Measurements from ENCODE around the gene MAPKBP1. TPM values are rescaled to one million over a fixed set of nuclear protein-coding genes. Genes with fewer than 3 reads are reported as not detected.

The MAPKBP1 gene
- polyA plus RNA-seq, 2 of the 4 experiments (the other 2 are of a cell fraction) = 2.5 to 6.1 TPM

- Histone ChIP-seq H3K4me2 (no peak overlapping the region), H3K27ac (no peak overlapping the region), H3K9me3 (no peaks in the 10 kb centered on the region), H3K4me3 (no peak overlapping the region), H3K4me1 (no peaks in the 10 kb centered on the region)
- DNase-seq (ENCODE audit: low read depth in 1 of 2, low spot score in 1 of 2) = no peak
- POLR2A ChIA-PET = no interaction called here
- CTCF ChIA-PET = interaction anchor here (0.7 to 1.8 kb wide), 4 partner anchors 9 to 222 kb away, joined by 3 to 6 read pairs (median 4); no protein-coding TSS in a partner anchor
- FAIRE-seq = no peak
- 79% methylated on average over 16 of the region's 18 CpGs for WGBS (ENCODE audit: missing lambda C conversion rate)
- no peak for ATAC-seq
- TF ChIP-seq HOXA7 (CRISPR knock-in tag; IDR thresholded peaks at IDR 0.05) (no peak), ZNF302 (CRISPR knock-in tag; IDR thresholded peaks at IDR 0.05) (no peak), GATA3 (IDR thresholded peaks at IDR 0.05; ENCODE audit: borderline replicate concordance) (no peak), ELK1 (IDR thresholded peaks at IDR 0.05; ENCODE audit: low read depth, low read length) (no peak), CTCF (IDR thresholded peaks at IDR 0.05) (no peak), HOXB5 (CRISPR knock-in tag; IDR thresholded peaks at IDR 0.05) (no peak), USF2 (IDR thresholded peaks at IDR 0.05) (no peak), CBX2 (IDR thresholded peaks at IDR 0.05; ENCODE audit: borderline replicate concordance, low read depth) (no peak)
Measured at GRCh38 chr15:41861736-41862356, 87.6 kb downstream of the MAPKBP1 start.

DNA sequence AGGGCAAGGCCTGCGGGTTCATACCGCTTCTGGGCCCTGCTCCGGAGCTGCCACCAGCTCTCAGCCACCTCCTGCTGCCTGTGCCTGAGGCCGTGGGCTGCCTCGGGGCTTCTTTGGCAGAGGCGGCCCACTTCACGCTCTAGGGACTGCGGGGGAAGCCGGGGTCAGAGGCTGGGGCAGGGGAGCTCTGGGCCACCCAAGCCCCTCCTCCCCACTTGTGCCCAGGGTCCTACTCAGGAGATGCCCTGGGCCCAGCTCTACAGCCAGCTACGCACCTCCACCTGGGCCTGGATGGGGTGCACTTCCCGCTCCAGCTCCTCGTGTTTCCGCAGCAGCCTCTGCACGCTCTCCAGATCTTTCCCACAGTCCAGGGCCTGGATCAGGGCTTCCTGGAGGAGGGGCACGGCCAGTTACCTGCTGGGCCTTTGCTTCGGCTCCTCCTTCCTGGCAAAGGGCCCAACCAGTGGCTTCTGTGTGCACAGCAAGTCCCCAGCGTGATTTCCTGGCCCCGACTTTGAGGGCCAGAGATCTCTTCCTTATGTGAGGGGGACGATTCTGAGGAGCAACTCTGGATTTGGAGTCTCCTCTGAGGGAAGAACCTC lies 88.3 kb downstream of the MAPKBP1 start:
- no peak for FAIRE-seq
- TF ChIP-seq HOXA7 (CRISPR knock-in tag; IDR thresholded peaks at IDR 0.05) (no peak), CBX8 (IDR thresholded peaks at IDR 0.05) (no peak), CHD4 (IDR thresholded peaks at IDR 0.05; ENCODE audit: borderline replicate concordance) (no peak), EHF (CRISPR knock-in tag; IDR thresholded peaks at IDR 0.05) (no peak), CEBPB (IDR thresholded peaks at IDR 0.05) (no peak), POLR2A (IDR thresholded peaks at IDR 0.05; ENCODE audit: low read length) (no peak), RNF2 (IDR thresholded peaks at IDR 0.05; ENCODE audit: borderline replicate concordance, low read depth) (no peak), PHF8 (IDR thresholded peaks at IDR 0.05; ENCODE audit: borderline replicate concordance, low read depth) (no peak), BCL3 (IDR thresholded peaks at IDR 0.05) (no peak), ZC3H11A (IDR thresholded peaks at IDR 0.05) (no peak), POLR2AphosphoS2 (conservative IDR thresholded peaks at IDR 0.05; ENCODE audit: low read length) (no peak), USF2 (IDR thresholded peaks at IDR 0.05) (no peak), FOXS1 (CRISPR knock-in tag; IDR thresholded peaks at IDR 0.05) (no peak), KDM1A (IDR thresholded peaks at IDR 0.05; ENCODE audit: low read depth) (no peak), NR3C1 (IDR thresholded peaks at IDR 0.05) (no peak), MYC (IDR thresholded peaks at IDR 0.05; ENCODE audit: borderline replicate concordance, low read length) (no peak), TFCP2L1 (CRISPR knock-in tag; IDR thresholded peaks at IDR 0.05) (no peak)
- TF ChIP-seq, protein P1, sequence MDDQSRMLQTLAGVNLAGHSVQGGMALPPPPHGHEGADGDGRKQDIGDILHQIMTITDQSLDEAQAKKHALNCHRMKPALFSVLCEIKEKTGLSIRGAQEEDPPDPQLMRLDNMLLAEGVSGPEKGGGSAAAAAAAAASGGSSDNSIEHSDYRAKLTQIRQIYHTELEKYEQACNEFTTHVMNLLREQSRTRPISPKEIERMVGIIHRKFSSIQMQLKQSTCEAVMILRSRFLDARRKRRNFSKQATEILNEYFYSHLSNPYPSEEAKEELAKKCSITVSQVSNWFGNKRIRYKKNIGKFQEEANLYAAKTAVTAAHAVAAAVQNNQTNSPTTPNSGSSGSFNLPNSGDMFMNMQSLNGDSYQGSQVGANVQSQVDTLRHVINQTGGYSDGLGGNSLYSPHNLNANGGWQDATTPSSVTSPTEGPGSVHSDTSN (IDR thresholded peaks at IDR 0.05) = no peak
- no peak overlapping the region for H3K4me3 ChIP-seq
- H3K4me1 ChIP-seq = no peaks in the 10 kb centered on the region
- H3K9me3 ChIP-seq = no peaks in the 10 kb centered on the region
- ChIA-PET CTCF (interaction anchor here (0.7 to 1.8 kb wide), 4 partner anchors 12 to 222 kb away, joined by 3 to 6 read pairs (median 5); no protein-coding TSS in a partner anchor), POLR2A (no interaction called here)
- no peak for ATAC-seq
- no peak for DNase-seq (ENCODE audit: low read depth in 1 of 2, low spot score in 1 of 2)
- no peak overlapping the region for H3K4me2 ChIP-seq
- H3K27ac ChIP-seq = no peak overlapping the region
- 72% methylated on average over 10 of the region's 19 CpGs for WGBS (ENCODE audit: missing lambda C conversion rate)

Measured in A549 (cell line).